Stimulated activated naive CD4-positive, alpha-beta T cell treated with Interleukin-2 at 50 U/mL for 16 hours (primary cell): ENCODE results near the gene IFNK.
"Not testable (repeated sequence)": the region's sequence is repeated elsewhere in the genome, so short reads cannot be mapped to it uniquely, and the experiment has no call there.

ENCODE experiments used
- DNase-seq: peaks from one replicate; lab custom pipeline; 2025; lab: John Stamatoyannopoulos, UW

The IFNK gene, protein sequence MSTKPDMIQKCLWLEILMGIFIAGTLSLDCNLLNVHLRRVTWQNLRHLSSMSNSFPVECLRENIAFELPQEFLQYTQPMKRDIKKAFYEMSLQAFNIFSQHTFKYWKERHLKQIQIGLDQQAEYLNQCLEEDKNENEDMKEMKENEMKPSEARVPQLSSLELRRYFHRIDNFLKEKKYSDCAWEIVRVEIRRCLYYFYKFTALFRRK

DNA sequence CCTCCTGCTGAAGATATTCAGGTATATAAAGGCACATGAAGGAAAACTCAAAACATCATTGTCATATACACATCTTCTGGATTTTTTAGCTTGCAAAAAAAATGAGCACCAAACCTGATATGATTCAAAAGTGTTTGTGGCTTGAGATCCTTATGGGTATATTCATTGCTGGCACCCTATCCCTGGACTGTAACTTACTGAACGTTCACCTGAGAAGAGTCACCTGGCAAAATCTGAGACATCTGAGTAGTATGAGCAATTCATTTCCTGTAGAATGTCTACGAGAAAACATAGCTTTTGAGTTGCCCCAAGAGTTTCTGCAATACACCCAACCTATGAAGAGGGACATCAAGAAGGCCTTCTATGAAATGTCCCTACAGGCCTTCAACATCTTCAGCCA is at the start of gene IFNK:
Gene IFNK, plus strand, starts transcription at position 55 of the 400 bp plus-strand sequence. Its CDS starts 47 bp downstream, at position 102.
- no peak for DNase-seq

- DNase-seq: no peak
These were observed 49.8 kb upstream of the IFNK start for GRCh38 chr9:27474305-27474704.

GRCh38 chr9:27475057-27475595 is 49.0 kb upstream of the IFNK start:
- no peak for DNase-seq

DNA sequence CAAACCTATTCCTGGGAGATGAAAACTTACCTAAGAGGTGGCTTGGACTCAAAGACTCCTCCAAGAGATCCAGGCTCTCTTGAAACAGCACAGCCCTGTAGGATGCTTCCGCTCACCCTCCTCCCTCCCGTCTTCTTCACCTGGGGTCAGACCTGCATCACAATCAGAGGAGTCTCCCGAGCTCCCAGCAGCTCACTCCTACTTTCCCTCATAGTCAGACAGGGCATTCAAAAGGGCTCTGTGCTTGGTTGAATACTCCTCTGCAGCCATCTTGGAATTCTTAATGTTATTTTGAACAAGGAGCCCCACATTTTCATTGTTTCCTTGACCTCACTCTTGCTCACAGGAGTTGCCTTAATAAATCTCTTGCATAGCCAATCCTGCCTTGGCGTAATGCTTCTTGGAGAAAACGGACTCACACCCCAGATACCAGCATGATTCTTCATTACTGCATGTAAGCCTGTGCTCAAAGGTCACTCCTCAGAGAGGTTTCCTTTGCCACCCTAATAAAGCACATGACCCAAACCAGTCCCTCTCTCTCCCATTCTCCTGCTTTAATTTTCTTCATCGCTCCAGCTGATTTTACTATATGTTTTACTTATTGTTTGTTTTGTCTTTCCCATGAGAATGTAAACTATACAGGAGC is 47.1 kb upstream of the IFNK start:
- no peak for DNase-seq

DNA sequence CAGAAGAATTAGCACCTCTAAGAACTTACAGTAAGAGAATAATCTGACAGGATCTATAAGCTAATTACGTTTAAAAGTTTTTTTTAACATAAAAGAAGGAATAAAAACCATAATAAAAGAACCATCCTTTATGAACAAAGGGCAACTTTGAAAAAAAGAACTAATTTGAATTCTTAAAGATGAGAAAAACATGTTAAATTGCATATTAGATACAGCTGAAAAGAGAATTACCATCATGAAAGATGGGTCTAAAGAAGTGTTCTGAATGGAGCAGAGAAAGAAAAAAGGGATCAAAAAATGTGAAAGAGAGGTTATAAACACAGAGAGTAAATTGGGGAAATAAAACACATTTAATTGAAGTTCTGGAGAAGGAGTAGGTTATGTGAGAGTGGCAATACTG is 45.8 kb upstream of the IFNK start:
- no peak for DNase-seq

DNA sequence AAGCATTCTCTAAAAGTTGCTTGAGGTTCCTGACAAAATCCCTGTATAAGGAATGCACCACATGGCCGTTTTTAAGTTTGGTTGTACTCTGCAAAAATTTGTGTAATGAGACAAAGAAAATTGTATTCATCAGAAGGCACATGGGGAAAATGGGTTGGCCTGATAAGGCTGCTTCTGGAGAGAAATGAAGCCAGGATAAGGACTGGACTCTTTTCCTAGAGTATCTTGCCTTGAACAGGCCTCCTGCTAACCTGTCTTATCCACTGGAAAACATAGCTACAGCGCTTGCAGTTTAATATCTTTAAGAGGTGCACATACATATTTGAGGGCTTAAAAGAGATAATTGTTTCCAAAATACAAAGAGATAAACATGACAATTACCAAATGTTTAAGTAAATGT is 41.4 kb upstream of the IFNK start:
- no peak for DNase-seq

DNA sequence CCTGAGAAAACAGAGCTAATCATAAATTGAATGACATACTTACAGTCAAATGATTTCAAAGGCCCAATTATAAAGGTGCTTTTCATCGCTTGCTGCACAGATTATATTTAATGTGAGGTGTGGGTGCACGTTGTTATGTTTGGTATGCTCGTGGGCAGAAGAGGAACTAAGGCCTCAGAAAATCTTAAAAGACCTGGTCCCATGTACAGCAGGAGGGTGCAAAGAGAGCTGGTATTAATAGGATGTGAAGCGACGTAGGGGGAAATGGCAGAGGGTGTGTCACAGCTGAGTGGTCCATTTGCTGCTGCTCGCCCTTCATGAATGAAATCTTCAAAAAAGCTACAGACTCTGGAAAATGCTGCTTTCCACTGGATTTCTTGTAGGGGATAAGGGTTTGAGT is 40.5 kb upstream of the IFNK start:
- no peak for DNase-seq

DNA sequence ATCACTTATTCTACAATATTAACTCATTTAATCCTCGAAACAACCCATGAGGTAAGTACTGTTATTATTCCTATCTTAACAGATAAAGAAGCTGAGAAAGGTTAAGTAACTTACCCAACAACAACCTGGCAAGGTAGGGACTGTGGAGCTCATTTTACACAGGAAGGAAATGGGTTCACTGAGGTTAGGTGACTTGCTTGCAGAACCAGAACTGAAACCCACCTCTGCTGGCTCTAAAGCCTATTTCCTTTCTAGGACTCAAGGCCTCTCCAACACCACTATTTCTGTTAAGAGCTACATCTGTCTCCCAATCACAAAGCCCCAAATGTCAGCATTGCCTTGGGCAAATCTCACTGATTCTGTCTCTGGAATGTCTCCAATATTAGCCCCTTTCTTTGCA is 38.9 kb upstream of the IFNK start:
- DNase-seq: no peak

DNA sequence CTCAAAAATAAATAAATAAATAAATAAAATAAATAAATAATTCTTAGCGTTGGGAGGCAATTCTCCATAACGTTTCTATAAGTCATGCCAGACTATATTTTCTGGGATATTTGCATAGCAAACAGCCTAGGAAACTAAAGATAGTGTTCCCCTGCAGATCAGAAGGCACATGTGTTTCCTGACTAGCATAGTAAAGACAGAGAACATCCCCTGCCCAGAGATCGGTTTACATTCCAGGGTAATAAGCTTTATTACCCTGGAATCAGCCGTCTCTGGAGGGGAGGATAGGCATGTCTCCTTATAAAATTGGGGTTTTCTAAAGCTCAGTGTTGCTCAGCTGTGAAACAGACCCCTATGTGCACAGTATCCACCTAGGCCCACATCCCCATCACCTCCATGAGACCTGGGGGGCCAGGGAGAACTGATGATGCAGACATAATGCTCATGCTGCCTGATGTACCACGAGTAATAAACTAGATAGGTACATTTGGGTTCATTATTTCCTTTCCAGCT is 36.9 kb upstream of the IFNK start:
- DNase-seq: no peak

- DNase-seq: no peak
These were observed 36.2 kb upstream of the IFNK start for GRCh38 chr9:27487927-27488326.

GRCh38 chr9:27489087-27489876 is 34.8 kb upstream of the IFNK start:
- no peak for DNase-seq

DNA sequence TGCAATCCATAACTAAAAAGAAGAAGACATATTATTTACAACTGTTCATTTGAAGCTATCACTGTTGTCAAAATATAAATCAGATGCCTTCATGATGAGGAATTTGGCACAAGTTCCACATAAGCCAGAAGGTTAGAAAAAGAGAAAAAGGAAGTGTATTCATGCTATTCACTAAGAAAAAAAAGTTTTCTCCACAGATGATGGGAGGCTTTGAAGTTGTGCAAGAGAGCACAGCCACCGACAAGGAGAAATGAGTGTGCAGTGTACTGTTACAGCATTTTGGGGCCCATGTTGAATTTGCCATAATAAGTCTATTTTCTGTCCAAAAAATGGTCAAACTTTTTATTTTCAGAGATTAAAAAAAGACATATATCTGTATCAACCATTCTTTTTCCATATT is 32.9 kb upstream of the IFNK start:
- DNase-seq: no peak

DNA sequence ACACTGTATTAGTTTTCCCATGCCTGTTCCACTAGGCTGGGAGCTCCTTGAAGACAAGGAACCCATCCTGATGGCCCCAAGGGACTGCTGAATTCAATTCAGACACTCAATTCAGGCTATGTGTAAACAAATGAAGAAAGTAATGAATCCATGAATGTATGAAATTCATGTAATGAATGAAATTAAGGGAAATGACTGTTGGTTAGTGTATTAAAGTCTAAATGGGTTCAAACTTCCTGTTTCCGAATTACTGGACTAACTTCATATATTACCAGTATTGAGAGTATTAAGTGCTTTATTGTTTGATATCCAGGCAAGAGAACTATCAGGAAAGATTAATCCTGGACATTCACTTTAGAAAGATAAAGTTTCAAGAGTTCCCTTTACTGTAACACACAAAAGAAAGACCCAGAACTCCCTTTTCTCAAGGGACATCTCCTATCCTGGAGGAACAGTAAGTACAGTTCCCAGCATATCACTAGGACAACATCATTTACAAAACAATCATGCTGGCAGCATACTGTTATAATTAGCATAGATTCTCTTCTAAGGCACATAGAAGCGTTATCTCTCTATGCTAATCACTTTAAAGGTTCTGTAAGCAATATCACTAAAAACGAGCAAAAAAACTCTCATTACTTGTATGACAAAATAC is 28.5 kb upstream of the IFNK start:
- DNase-seq: no peak

GRCh38 chr9:27496135-27496504 is 28.0 kb upstream of the IFNK start:
- no peak for DNase-seq

DNA sequence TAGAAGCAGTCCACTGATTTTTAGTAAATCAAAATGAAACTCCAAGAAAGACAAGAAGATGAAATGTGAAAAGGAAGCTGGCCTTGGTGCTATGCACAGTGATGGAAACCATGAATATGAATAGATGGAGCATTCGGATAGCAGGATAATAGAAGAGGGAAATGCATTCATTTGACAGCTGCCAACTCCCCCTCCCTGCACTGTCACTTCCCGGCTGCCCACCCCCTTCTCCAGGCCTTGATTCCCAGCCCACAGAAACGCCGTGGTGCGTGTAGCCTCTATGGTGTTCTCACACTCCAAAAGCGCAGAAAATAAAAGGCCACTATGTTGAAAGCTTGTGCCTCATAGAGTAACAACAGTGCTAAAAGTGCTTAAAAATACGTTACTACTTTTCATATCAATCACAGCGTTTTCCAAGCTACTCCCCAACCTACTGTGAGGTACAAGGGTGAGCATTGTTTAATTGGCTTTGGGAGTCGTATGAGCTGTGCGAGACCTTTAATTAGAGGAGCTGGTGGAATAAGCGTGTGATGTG is 26.1 kb upstream of the IFNK start:
- DNase-seq: no peak

DNA sequence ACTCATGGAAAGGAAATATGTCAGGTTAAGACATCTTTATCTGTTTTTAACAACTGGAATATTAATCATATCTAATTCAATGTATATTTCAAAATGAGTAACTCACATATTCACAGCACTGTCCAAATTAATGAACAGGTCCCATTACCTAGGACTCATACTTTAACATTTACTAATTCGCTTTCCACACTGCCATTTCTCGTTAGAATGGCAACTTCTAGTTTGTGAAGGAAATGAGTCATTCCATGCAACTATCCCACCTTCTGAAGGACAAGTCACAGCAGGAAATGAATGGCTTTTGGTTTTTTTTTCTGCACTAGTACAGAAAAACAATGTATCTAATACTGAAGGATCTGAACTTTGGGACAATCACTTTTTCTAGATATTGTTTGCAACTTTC is 24.6 kb upstream of the IFNK start:
- no peak for DNase-seq

DNA sequence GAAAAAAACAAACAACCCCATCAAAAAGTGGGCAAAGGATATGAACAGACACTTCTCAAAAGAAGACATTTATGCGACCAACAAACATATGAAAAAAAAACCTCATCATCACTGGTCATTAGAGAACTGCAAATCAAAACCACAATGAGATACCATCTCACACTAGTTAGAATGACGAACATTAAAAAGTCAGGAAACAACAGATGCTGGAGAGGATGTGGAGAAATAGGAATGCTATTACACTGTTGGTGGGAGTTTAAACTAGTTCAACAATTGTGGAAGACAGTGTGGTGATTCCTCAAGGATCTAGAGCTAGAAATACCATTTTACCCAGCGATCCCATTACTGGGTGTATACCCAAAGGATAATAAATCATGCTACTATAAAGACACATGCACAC is 23.2 kb upstream of the IFNK start:
- DNase-seq: not testable (repeated sequence)

- no peak for DNase-seq
These were observed 20.5 kb upstream of the IFNK start for GRCh38 chr9:27503623-27504022.

DNA sequence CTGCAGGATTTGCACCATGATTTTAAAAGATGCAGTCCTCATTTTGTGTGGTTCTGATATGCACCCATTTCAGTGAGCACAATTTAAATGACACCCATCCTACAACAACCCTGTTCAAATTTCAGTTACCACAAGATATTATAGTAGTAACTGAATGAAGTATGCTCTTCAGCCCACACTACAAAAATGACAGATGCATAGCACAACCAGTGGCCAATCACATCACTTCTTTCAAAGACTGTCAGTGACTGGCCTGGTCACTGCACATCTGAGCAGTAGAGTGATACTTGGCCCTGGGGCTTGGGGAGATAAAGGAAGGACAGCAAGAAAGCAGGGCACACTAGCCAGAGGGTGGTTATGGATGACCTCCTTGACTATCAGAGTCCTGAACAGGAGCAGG is 19.8 kb upstream of the IFNK start:
- no peak for DNase-seq

- no peak for DNase-seq
These were observed 18.3 kb upstream of the IFNK start for GRCh38 chr9:27505744-27506161.

DNA sequence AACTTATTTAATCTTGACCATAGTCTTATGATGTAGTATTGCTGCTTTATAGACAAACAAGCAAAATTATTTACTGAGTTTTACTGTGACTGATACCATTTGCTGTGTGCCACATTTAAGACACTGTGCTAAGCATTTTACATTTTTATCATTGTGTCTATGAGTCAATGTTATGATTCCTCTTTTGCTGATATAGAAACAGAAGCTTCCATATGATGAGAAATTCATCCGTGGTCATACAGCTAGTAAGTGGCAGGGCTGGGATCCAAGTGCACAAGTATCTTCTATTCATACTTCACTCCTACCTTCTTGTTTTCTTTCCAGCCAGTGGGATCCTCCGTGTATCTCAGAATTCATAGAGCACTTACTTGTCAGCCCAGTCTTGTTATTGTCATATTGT is 17.1 kb upstream of the IFNK start:
- no peak for DNase-seq

- DNase-seq: no peak
These were observed 13.3 kb upstream of the IFNK start for GRCh38 chr9:27510780-27511179.
